Measurements from ENCODE around the gene GLA.

GLA gene

DNA sequence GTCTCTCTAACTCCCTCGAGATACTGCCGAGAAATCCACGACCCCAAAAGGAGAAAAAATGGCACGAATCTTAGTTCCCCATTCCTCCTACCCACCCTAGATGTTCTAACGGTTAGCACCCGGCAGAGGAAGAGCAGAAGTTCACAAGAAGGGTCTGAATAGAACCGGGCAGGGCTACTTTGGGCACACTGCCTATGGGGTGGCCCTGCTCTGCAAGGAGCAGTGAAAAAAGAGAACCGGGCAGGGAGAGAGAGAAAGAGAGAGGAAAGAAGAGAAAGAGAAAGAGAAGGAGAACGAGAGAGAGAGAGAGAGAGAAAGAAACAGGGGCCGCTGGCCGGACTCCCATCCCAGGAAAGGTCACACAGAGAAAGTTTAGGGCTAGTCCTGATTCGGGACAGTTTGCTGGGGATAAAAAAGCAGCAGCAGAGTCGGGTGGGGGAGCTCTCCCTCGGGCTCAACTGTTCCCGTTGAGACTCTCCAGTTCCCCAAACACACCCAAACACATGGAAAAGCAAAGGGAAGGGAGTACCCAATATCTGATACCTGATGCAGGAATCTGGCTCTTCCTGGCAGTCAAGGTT, 468 bp downstream of the GLA start:
- ChIA-PET CTCF (interaction anchor here (0.7 kb wide), 1 partner anchor 1871 kb away, joined by 3 read pairs; no protein-coding TSS in a partner anchor), POLR2A (interaction anchor here (0.5 to 1.9 kb wide), 6 partner anchors 10 to 60 kb away, joined by 3 to 22 read pairs (median 4); partner anchors contain the start of gene RPL36A)
- H3K9me3 ChIP-seq (ENCODE audit: control insufficient read depth, insufficient read depth, low read depth, low read length) = no peaks in the 10 kb centered on the region
- H3K36me3 ChIP-seq (ENCODE audit: control insufficient read depth in 2 of 2, insufficient read depth in 1 of 2, low read length in 2 of 2) = peaks cover 19 to 28% of the 10 kb centered on the region in 2 experiments; a peak in 2 of 3 replicates
- peaks cover 6% of the 10 kb centered on the region for H3K4me1 ChIP-seq (ENCODE audit: control insufficient read depth, insufficient read depth, low read length)
- peak overlapping the region; percentile 39 for H3K4me3 ChIP-seq (ENCODE audit: low read depth, low read length)
- H3K27ac ChIP-seq (ENCODE audit: extremely low read depth, low read depth, low read length) = peak overlapping the region; percentile 84
- 0 out of 2 replicates have a peak, but pooled peaks have one; percentile 8 for TF ChIP-seq PRDM10 (tag by site-specific recombination; IDR thresholded peaks at IDR 0.05)
- TF ChIP-seq, protein P1, sequence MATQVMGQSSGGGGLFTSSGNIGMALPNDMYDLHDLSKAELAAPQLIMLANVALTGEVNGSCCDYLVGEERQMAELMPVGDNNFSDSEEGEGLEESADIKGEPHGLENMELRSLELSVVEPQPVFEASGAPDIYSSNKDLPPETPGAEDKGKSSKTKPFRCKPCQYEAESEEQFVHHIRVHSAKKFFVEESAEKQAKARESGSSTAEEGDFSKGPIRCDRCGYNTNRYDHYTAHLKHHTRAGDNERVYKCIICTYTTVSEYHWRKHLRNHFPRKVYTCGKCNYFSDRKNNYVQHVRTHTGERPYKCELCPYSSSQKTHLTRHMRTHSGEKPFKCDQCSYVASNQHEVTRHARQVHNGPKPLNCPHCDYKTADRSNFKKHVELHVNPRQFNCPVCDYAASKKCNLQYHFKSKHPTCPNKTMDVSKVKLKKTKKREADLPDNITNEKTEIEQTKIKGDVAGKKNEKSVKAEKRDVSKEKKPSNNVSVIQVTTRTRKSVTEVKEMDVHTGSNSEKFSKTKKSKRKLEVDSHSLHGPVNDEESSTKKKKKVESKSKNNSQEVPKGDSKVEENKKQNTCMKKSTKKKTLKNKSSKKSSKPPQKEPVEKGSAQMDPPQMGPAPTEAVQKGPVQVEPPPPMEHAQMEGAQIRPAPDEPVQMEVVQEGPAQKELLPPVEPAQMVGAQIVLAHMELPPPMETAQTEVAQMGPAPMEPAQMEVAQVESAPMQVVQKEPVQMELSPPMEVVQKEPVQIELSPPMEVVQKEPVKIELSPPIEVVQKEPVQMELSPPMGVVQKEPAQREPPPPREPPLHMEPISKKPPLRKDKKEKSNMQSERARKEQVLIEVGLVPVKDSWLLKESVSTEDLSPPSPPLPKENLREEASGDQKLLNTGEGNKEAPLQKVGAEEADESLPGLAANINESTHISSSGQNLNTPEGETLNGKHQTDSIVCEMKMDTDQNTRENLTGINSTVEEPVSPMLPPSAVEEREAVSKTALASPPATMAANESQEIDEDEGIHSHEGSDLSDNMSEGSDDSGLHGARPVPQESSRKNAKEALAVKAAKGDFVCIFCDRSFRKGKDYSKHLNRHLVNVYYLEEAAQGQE (tag by site-specific recombination; IDR thresholded peaks at IDR 0.05) = 0 out of 2 replicates have a peak, but pooled peaks have one; percentile 33
- no peak for TF ChIP-seq ZNF514 (tag by site-specific recombination; IDR thresholded peaks at IDR 0.05)
- TF ChIP-seq ZFP41 (tag by site-specific recombination; IDR thresholded peaks at IDR 0.05; ENCODE audit: borderline replicate concordance) = no peak
- TF ChIP-seq ZBTB1 (tag by site-specific recombination; IDR thresholded peaks at IDR 0.05) = no peak
- TF ChIP-seq, protein P2, sequence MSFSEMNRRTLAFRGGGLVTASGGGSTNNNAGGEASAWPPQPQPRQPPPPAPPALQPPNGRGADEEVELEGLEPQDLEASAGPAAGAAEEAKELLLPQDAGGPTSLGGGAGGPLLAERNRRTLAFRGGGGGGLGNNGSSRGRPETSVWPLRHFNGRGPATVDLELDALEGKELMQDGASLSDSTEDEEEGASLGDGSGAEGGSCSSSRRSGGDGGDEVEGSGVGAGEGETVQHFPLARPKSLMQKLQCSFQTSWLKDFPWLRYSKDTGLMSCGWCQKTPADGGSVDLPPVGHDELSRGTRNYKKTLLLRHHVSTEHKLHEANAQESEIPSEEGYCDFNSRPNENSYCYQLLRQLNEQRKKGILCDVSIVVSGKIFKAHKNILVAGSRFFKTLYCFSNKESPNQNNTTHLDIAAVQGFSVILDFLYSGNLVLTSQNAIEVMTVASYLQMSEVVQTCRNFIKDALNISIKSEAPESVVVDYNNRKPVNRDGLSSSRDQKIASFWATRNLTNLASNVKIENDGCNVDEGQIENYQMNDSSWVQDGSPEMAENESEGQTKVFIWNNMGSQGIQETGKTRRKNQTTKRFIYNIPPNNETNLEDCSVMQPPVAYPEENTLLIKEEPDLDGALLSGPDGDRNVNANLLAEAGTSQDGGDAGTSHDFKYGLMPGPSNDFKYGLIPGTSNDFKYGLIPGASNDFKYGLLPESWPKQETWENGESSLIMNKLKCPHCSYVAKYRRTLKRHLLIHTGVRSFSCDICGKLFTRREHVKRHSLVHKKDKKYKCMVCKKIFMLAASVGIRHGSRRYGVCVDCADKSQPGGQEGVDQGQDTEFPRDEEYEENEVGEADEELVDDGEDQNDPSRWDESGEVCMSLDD (tag by site-specific recombination; IDR thresholded peaks at IDR 0.05) = no peak
- no peak for TF ChIP-seq ZBTB20 (tag by site-specific recombination; IDR thresholded peaks at IDR 0.05)
- 0 out of 2 replicates have a peak, but pooled peaks have one; percentile 62 for TF ChIP-seq MZF1 (tag by site-specific recombination; IDR thresholded peaks at IDR 0.05; ENCODE audit: borderline replicate concordance)
- TF ChIP-seq ZNF202 (tag by site-specific recombination; IDR thresholded peaks at IDR 0.05; ENCODE audit: borderline replicate concordance) = no peak
- no peak for TF ChIP-seq ZNF664 (tag by site-specific recombination; IDR thresholded peaks at IDR 0.05)
- TF ChIP-seq ZNF561 (tag by site-specific recombination; IDR thresholded peaks at IDR 0.05; ENCODE audit: borderline replicate concordance) = no peak
- peak; percentile 72 for TF ChIP-seq ZNF596 (tag by site-specific recombination; IDR thresholded peaks at IDR 0.05)
- no peak for TF ChIP-seq GLI4 (tag by site-specific recombination; IDR thresholded peaks at IDR 0.05)
- TF ChIP-seq ZNF341 (tag by site-specific recombination; IDR thresholded peaks at IDR 0.05; ENCODE audit: low read depth) = 0 out of 2 replicates have a peak, but pooled peaks have one; percentile 12
- TF ChIP-seq ZBTB6 (tag by site-specific recombination; IDR thresholded peaks at IDR 0.05) = no peak
- TF ChIP-seq ZNF777 (tag by site-specific recombination; IDR thresholded peaks at IDR 0.05; ENCODE audit: borderline replicate concordance) = no peak
- TF ChIP-seq ZNF280D (tag by site-specific recombination; IDR thresholded peaks at IDR 0.05) = no peak
- TF ChIP-seq ZNF747 (tag by site-specific recombination; IDR thresholded peaks at IDR 0.05) = no peak
- peak; percentile 68 for TF ChIP-seq ZNF366 (tag by site-specific recombination; conservative IDR thresholded peaks at IDR 0.05)
- TF ChIP-seq, protein P3, sequence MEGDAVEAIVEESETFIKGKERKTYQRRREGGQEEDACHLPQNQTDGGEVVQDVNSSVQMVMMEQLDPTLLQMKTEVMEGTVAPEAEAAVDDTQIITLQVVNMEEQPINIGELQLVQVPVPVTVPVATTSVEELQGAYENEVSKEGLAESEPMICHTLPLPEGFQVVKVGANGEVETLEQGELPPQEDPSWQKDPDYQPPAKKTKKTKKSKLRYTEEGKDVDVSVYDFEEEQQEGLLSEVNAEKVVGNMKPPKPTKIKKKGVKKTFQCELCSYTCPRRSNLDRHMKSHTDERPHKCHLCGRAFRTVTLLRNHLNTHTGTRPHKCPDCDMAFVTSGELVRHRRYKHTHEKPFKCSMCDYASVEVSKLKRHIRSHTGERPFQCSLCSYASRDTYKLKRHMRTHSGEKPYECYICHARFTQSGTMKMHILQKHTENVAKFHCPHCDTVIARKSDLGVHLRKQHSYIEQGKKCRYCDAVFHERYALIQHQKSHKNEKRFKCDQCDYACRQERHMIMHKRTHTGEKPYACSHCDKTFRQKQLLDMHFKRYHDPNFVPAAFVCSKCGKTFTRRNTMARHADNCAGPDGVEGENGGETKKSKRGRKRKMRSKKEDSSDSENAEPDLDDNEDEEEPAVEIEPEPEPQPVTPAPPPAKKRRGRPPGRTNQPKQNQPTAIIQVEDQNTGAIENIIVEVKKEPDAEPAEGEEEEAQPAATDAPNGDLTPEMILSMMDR (tag by site-specific recombination; IDR thresholded peaks at IDR 0.05) = peak; percentile 22; the same call in 1 of the 2 replicates

All from HEK293 (cell line).